ENCODE measurements around the gene RAB40A.

Gene RAB40A, protein sequence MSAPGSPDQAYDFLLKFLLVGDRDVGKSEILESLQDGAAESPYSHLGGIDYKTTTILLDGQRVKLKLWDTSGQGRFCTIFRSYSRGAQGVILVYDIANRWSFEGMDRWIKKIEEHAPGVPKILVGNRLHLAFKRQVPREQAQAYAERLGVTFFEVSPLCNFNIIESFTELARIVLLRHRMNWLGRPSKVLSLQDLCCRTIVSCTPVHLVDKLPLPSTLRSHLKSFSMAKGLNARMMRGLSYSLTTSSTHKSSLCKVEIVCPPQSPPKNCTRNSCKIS

DNA sequence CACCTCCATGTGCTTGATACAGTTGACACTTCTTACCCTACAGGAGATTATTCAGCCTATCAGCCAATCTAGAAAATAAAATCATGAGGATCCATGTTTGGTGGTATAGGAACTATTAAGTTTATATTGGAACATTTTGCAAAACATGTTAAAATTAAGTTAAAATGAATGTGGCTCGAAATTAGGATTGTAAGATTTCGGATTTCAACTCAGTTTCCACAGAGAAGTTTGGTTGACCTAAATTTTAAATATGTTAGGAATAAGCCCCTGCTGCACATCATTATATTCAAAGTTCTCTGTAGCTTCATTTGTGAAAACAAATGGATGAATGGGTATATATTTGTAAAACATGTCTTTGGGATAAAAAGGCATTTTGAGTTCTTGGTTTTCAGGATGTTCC lies at the start of gene RAB40A:
TSS of gene RAB40A (minus strand) at position 101 of the 400 bp plus-strand sequence. CDS start 18,733 bp downstream, outside the sequence.
- TF ChIP-seq FOXM1 (IDR thresholded peaks at IDR 0.05; ENCODE audit: borderline replicate concordance, low read depth), result no peak

DNA sequence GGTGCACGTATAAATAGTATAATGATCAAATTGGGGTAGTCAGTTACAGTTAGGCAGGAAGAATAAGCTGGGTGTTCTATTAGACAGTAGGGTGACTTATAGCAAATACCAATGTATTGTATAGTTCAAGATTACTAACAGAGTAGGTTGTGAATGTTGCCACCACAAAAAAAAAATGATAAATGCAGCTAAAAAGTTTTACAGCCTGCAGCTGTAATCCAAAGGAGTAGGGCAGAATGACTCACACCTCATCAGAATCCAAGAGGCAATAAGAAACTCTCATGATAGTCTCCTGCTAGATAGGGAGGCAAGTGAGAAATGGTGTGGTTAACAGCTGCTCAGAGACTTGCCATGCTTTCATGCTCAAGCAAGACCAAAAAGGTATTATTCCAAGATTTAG lies 46.5 kb upstream of the RAB40A start:
- TF ChIP-seq CEBPB (IDR thresholded peaks at IDR 0.05) (no peak), TCF12 (IDR thresholded peaks at IDR 0.05; ENCODE audit: low read depth) (no peak), FOXM1 (IDR thresholded peaks at IDR 0.05; ENCODE audit: borderline replicate concordance, low read depth) (no peak), EGR1 (IDR thresholded peaks at IDR 0.05) (no peak), NFIC (IDR thresholded peaks at IDR 0.05) (no peak), RAD21 (IDR thresholded peaks at IDR 0.05; ENCODE audit: low read depth) (no peak), CREB1 (IDR thresholded peaks at IDR 0.05; ENCODE audit: low read depth) (no peak), EP300 (IDR thresholded peaks at IDR 0.05; ENCODE audit: borderline replicate concordance) (no peak)
- TF ChIP-seq, protein P1, sequence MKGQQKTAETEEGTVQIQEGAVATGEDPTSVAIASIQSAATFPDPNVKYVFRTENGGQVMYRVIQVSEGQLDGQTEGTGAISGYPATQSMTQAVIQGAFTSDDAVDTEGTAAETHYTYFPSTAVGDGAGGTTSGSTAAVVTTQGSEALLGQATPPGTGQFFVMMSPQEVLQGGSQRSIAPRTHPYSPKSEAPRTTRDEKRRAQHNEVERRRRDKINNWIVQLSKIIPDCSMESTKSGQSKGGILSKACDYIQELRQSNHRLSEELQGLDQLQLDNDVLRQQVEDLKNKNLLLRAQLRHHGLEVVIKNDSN (IDR thresholded peaks at IDR 0.05), result no peak

DNA sequence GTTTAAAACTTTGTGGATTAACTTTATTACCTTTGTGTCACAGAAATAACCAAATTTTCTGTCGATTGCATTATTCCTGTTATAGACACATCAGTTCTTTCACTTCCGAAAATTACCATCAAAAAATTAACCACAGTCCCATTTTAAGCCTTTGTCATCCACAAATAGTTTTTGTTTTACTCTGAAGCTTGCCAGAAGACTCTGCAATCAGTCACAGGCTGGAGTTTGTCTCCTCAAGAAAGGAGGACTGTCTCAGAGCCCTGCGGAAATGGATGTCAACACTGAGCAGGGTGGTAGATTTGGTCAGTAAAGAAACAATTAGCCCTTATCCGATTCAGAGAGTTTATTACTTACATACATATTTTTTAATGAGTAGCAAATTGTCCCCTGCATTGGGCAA lies 45.9 kb upstream of the RAB40A start:
- TF ChIP-seq TCF12 (IDR thresholded peaks at IDR 0.05; ENCODE audit: low read depth), result no peak
- TF ChIP-seq, protein P2, sequence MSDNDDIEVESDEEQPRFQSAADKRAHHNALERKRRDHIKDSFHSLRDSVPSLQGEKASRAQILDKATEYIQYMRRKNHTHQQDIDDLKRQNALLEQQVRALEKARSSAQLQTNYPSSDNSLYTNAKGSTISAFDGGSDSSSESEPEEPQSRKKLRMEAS (IDR thresholded peaks at IDR 0.05), result no peak
- TF ChIP-seq ZBTB7A (IDR thresholded peaks at IDR 0.05; ENCODE audit: low read depth), result no peak
- no peak for TF ChIP-seq CREB1 (IDR thresholded peaks at IDR 0.05; ENCODE audit: low read depth)
- TF ChIP-seq, protein P3, sequence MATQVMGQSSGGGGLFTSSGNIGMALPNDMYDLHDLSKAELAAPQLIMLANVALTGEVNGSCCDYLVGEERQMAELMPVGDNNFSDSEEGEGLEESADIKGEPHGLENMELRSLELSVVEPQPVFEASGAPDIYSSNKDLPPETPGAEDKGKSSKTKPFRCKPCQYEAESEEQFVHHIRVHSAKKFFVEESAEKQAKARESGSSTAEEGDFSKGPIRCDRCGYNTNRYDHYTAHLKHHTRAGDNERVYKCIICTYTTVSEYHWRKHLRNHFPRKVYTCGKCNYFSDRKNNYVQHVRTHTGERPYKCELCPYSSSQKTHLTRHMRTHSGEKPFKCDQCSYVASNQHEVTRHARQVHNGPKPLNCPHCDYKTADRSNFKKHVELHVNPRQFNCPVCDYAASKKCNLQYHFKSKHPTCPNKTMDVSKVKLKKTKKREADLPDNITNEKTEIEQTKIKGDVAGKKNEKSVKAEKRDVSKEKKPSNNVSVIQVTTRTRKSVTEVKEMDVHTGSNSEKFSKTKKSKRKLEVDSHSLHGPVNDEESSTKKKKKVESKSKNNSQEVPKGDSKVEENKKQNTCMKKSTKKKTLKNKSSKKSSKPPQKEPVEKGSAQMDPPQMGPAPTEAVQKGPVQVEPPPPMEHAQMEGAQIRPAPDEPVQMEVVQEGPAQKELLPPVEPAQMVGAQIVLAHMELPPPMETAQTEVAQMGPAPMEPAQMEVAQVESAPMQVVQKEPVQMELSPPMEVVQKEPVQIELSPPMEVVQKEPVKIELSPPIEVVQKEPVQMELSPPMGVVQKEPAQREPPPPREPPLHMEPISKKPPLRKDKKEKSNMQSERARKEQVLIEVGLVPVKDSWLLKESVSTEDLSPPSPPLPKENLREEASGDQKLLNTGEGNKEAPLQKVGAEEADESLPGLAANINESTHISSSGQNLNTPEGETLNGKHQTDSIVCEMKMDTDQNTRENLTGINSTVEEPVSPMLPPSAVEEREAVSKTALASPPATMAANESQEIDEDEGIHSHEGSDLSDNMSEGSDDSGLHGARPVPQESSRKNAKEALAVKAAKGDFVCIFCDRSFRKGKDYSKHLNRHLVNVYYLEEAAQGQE (IDR thresholded peaks at IDR 0.05; ENCODE audit: low read depth), result no peak
- TF ChIP-seq EP300 (IDR thresholded peaks at IDR 0.05; ENCODE audit: borderline replicate concordance), result no peak
- no peak for TF ChIP-seq TAF1 (IDR thresholded peaks at IDR 0.05; ENCODE audit: low read depth)
- no peak for TF ChIP-seq FOXM1 (IDR thresholded peaks at IDR 0.05; ENCODE audit: borderline replicate concordance, low read depth)
- TF ChIP-seq RAD21 (IDR thresholded peaks at IDR 0.05; ENCODE audit: low read depth), result no peak
- TF ChIP-seq YY1 (IDR thresholded peaks at IDR 0.05; ENCODE audit: low read depth), result no peak
- TF ChIP-seq TEAD4 (IDR thresholded peaks at IDR 0.05), result no peak
- TF ChIP-seq NFIC (IDR thresholded peaks at IDR 0.05), result no peak
- TF ChIP-seq EGR1 (IDR thresholded peaks at IDR 0.05), result no peak
- TF ChIP-seq, protein P1 (IDR thresholded peaks at IDR 0.05), result no peak
- no peak for TF ChIP-seq CEBPB (IDR thresholded peaks at IDR 0.05)

DNA sequence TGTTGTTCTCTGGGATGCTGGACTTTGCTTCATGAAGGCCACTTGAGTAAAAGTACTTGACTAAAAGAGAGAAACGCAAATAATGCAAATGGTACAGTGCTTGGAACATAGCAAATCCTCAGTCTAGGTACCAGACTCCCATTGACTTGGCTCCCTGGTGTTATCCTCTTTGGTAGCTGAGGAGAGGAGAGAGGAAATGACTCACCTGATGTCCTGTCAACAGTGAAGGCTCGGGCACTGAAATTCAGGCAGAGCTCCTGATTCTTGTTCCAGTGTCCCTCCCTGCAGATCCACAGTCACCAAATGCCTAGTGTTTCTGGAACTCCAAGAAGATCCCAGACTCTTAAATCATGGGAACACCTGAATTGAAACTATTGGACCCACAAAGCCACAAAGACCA lies 43.5 kb upstream of the RAB40A start:
- TF ChIP-seq NFIC (IDR thresholded peaks at IDR 0.05) (no peak), ZBTB7A (IDR thresholded peaks at IDR 0.05; ENCODE audit: low read depth) (no peak), CREB1 (IDR thresholded peaks at IDR 0.05; ENCODE audit: low read depth) (no peak), EP300 (IDR thresholded peaks at IDR 0.05; ENCODE audit: borderline replicate concordance) (no peak)

DNA sequence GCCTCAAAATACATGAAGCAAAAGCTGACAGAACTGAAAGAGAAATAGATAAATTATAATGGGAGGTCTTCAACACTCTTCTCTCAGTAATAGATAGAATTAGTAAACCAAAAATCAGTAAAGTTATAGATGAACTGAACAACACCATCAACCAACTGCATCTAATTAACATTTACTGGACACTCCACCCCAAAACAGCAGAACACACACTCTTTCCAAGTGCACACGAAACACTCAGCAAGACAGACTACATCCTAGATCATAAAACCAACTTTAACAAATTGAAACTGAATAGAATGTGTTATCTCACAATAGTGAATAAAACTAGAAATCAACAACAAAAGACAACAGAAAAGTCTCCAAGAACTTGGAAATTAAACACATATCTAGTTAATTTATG lies 41.0 kb upstream of the RAB40A start:
- no peak for TF ChIP-seq RAD21 (IDR thresholded peaks at IDR 0.05; ENCODE audit: low read depth)
- TF ChIP-seq, protein P1 (IDR thresholded peaks at IDR 0.05), result no peak
- TF ChIP-seq EP300 (IDR thresholded peaks at IDR 0.05; ENCODE audit: borderline replicate concordance), result no peak
- TF ChIP-seq EGR1 (IDR thresholded peaks at IDR 0.05), result no peak
- TF ChIP-seq FOXM1 (IDR thresholded peaks at IDR 0.05; ENCODE audit: borderline replicate concordance, low read depth), result no peak
- no peak for TF ChIP-seq NFIC (IDR thresholded peaks at IDR 0.05)
- no peak for TF ChIP-seq CEBPB (IDR thresholded peaks at IDR 0.05)
- no peak for TF ChIP-seq ZBTB7A (IDR thresholded peaks at IDR 0.05; ENCODE audit: low read depth)
- TF ChIP-seq YY1 (IDR thresholded peaks at IDR 0.05; ENCODE audit: low read depth), result no peak
- no peak for TF ChIP-seq TAF1 (IDR thresholded peaks at IDR 0.05; ENCODE audit: low read depth)
- TF ChIP-seq TCF12 (IDR thresholded peaks at IDR 0.05; ENCODE audit: low read depth), result no peak

DNA sequence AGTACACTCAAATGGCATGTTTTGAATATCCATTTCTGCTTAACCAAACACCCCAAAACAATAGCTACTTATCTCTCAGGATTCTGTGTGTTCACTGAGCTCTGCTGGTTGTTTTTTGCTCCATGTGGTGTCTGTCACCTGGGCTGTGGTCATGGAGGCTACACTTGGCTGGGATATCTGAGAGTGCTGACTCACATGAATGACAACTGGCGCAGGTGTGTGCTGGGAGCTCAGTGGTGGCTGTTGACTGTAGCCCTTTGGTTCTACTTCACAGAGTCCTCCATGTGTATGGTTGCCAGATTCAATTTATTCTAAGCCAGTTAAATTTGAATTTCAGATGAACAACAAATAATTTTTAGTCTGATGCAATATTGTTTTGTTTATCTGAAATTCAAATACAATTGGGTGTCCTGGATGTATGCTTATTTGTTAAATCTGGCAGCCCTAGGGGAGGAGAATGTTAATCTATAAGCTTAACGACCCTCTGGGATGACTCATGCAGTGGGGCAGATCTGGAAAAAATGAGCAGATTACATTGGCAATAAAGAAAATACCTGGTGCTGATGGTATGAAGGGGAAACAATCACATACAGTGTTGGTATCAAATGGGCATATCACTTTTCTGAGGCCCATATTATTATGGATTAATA lies 37.8 kb upstream of the RAB40A start:
- TF ChIP-seq TCF12 (IDR thresholded peaks at IDR 0.05; ENCODE audit: low read depth) (no peak), FOXM1 (IDR thresholded peaks at IDR 0.05; ENCODE audit: borderline replicate concordance, low read depth) (no peak), NFIC (IDR thresholded peaks at IDR 0.05) (no peak), CEBPB (IDR thresholded peaks at IDR 0.05) (no peak), TEAD4 (IDR thresholded peaks at IDR 0.05) (no peak), EP300 (IDR thresholded peaks at IDR 0.05; ENCODE audit: borderline replicate concordance) (no peak), EGR1 (IDR thresholded peaks at IDR 0.05) (no peak), CREB1 (IDR thresholded peaks at IDR 0.05; ENCODE audit: low read depth) (no peak), YY1 (IDR thresholded peaks at IDR 0.05; ENCODE audit: low read depth) (no peak), RAD21 (IDR thresholded peaks at IDR 0.05; ENCODE audit: low read depth) (no peak), ZBTB7A (IDR thresholded peaks at IDR 0.05; ENCODE audit: low read depth) (no peak), TAF1 (IDR thresholded peaks at IDR 0.05; ENCODE audit: low read depth) (no peak)
- TF ChIP-seq, protein P2 (IDR thresholded peaks at IDR 0.05), result no peak
- TF ChIP-seq, protein P3 (IDR thresholded peaks at IDR 0.05; ENCODE audit: low read depth), result no peak
- TF ChIP-seq, protein P1 (IDR thresholded peaks at IDR 0.05), result no peak
